OCI-LY7 (cell line): Measurements from ENCODE around the gene NOL12. TPM values are rescaled to one million over a fixed set of nuclear protein-coding genes. Genes with fewer than 3 reads are reported as not detected.

ENCODE experiments used
- BruUV-seq: library from RNA; stranded (reverse); fragments of 400-500 nt; replicated peaks from 2 replicates; lab custom pipeline; 2021; lab: Mats Ljungman, UMichigan
- CTCF ChIA-PET: fragments of 300-600 bp; sonication (Branson Sonifier 250); formaldehyde crosslinking; loops from one replicate; lab custom pipeline; 2022; ENCODE audit warnings: antibody characterized with exemption; ENCODE audit not compliant: unreplicated experiment; lab: Charles Lee
- POLR2A ChIA-PET: fragments of 300-600 bp; sonication (Branson Sonifier 250); formaldehyde crosslinking; loops from one replicate; lab custom pipeline; 2022; ENCODE audit warnings: antibody characterized with exemption; lab: Charles Lee
- DNase-seq: peaks from one replicate; pipeline ENCODE4 v3.0.0-alpha.2; 2015; ENCODE audit warnings: low spot score
- H2AFZ ChIP-seq: fragments of 200-600 bp; sonication (generic), shearing (Covaris generic); 2 replicates; pipeline ENCODE4 v1.6.1; 2014; ENCODE audit warnings: mild to moderate bottlenecking, antibody characterized with exemption, low read length, moderate library complexity
- H3K27ac ChIP-seq: fragments of 200-600 bp; sonication (generic); 2 replicates; pipeline ENCODE4 v1.5.1; 2014; ENCODE audit warnings: mixed run types, low read depth, mild to moderate bottlenecking, moderate library complexity, low read length, inconsistent platforms; ENCODE audit not compliant: poor library complexity, severe bottlenecking
- H3K36me3 ChIP-seq: fragments of 200-600 bp; sonication (generic); 2 replicates; pipeline ENCODE4 v1.6.1; 2014; ENCODE audit warnings: mild to moderate bottlenecking, antibody characterized with exemption, low read length, moderate library complexity, mixed read lengths; ENCODE audit not compliant: insufficient read depth
- H3K4me1 ChIP-seq: fragments of 200-600 bp; sonication (generic); 2 replicates; pipeline ENCODE4 v1.5.1; 2014; ENCODE audit warnings: mild to moderate bottlenecking, low read length; ENCODE audit not compliant: insufficient read depth, poor library complexity, severe bottlenecking
- H3K4me2 ChIP-seq: fragments of 200-600 bp; sonication (generic); 2 replicates; pipeline ENCODE4 v1.6.1; 2014; ENCODE audit warnings: mild to moderate bottlenecking, low read length
- H3K4me3 ChIP-seq: fragments of 200-600 bp; sonication (generic); 2 replicates; pipeline ENCODE4 v1.5.1; 2014; ENCODE audit warnings: mild to moderate bottlenecking, low read depth, low read length; ENCODE audit not compliant: poor library complexity, severe bottlenecking
- H3K79me2 ChIP-seq: fragments of 200-600 bp; sonication (generic); 2 replicates; pipeline ENCODE4 v1.6.1; 2016; ENCODE audit warnings: low read depth, mild to moderate bottlenecking, low read length, moderate library complexity, mixed read lengths; ENCODE audit not compliant: insufficient read depth
- H3K9me2 ChIP-seq: fragments of 200-600 bp; sonication (generic); 2 replicates; pipeline ENCODE4 v1.6.1; 2016; ENCODE audit warnings: mild to moderate bottlenecking, low read length, mixed read lengths; ENCODE audit not compliant: insufficient read depth
- H3K9me3 ChIP-seq: fragments of 200-600 bp; sonication (generic); 2 replicates; pipeline ENCODE4 v1.6.1; 2014; ENCODE audit warnings: mild to moderate bottlenecking, mixed run types, low read length, mixed read lengths
- H4K20me1 ChIP-seq: fragments of 200-600 bp; sonication (generic); 2 replicates; pipeline ENCODE4 v1.6.1; 2014; ENCODE audit warnings: mild to moderate bottlenecking, antibody characterized with exemption, low read length, moderate library complexity, mixed read lengths; ENCODE audit not compliant: insufficient read depth
- EZH2phosphoT487 ChIP-seq: fragments of 200-600 bp; sonication (generic); IDR thresholded peaks from 2 replicates; pipeline ENCODE4 v1.6.1; 2018; ENCODE audit warnings: low read depth, borderline replicate concordance, mild to moderate bottlenecking, mixed run types, antibody characterized with exemption, low read length, moderate library complexity, mixed read lengths
- intact Hi-C: fragments of 100-400 bp; cut with micrococcal nuclease; formaldehyde crosslinking; loops from one replicate; pipeline ENCODE4 v1.10.0; 2022; ENCODE audit not compliant: unreplicated experiment
- total RNA-seq, 2 experiments: library from RNA; depleted of rRNA in 1 of 2; stranded (reverse); fragments of >200 nt in 1 of 2; shearing (Covaris generic) in 1 of 2; gene quantifications; 2 replicates each; pipeline ENCODE4 v1.2.3, GENCODE V29; 2014 to 2022
- TF ChIP-seq, protein P1 (sequence below): fragments of 200-600 bp; sonication (generic); conservative IDR thresholded peaks from 2 replicates; pipeline ENCODE4 v1.5.1; 2014; ENCODE audit warnings: mild to moderate bottlenecking, antibody characterized with exemption, low read length, moderate library complexity, mixed read lengths

The NOL12 gene
- total RNA-seq, 2 experiments from 2014 or later = 62.3 to 64.6 TPM

GRCh38 chr22:37733625-37734401 lies 47.7 kb downstream of the NOL12 start:
- ChIA-PET POLR2A (no interaction called here), CTCF (no interaction called here)
- BruUV-seq = no TSS peak
- H3K4me1 ChIP-seq = no peaks in the 10 kb centered on the region
- H3K27ac ChIP-seq = no peak overlapping the region
- H2AFZ ChIP-seq = no peak overlapping the region
- no peaks in the 10 kb centered on the region for H3K9me2 ChIP-seq
- no peaks in the 10 kb centered on the region for H4K20me1 ChIP-seq
- no peak overlapping the region for H3K4me2 ChIP-seq
- no peaks in the 10 kb centered on the region for H3K36me3 ChIP-seq
- H3K79me2 ChIP-seq = no peaks in the 10 kb centered on the region
- H3K4me3 ChIP-seq = no peak overlapping the region
- DNase-seq = no peak
- no peaks in the 10 kb centered on the region for H3K9me3 ChIP-seq
- TF ChIP-seq, protein P1, sequence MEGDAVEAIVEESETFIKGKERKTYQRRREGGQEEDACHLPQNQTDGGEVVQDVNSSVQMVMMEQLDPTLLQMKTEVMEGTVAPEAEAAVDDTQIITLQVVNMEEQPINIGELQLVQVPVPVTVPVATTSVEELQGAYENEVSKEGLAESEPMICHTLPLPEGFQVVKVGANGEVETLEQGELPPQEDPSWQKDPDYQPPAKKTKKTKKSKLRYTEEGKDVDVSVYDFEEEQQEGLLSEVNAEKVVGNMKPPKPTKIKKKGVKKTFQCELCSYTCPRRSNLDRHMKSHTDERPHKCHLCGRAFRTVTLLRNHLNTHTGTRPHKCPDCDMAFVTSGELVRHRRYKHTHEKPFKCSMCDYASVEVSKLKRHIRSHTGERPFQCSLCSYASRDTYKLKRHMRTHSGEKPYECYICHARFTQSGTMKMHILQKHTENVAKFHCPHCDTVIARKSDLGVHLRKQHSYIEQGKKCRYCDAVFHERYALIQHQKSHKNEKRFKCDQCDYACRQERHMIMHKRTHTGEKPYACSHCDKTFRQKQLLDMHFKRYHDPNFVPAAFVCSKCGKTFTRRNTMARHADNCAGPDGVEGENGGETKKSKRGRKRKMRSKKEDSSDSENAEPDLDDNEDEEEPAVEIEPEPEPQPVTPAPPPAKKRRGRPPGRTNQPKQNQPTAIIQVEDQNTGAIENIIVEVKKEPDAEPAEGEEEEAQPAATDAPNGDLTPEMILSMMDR = no peak
- no peak for TF ChIP-seq EZH2phosphoT487
- intact Hi-C loops = no loop called here

DNA sequence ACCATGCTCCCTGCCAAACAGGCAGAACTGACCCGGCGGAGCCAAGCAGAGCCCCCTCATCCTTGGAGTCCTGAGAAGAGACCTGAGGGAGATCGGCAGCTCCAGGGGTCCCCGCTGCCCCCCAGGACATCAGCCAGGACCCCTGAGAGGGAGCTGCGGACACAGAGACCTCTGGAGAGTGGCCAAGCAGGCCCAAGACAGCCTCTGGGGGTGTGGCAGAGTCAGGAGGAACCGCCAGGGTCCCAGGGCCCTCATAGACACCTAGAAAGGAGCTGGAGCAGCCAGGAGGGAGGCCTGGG lies 48.2 kb downstream of the NOL12 start:
- intact Hi-C loops = no loop called here
- Histone ChIP-seq H2AFZ (no peak overlapping the region), H3K4me3 (no peak overlapping the region), H3K4me1 (peaks cover 2% of the 10 kb centered on the region), H4K20me1 (no peaks in the 10 kb centered on the region), H3K4me2 (no peak overlapping the region), H3K9me3 (no peaks in the 10 kb centered on the region), H3K79me2 (no peaks in the 10 kb centered on the region), H3K36me3 (no peaks in the 10 kb centered on the region), H3K9me2 (no peaks in the 10 kb centered on the region), H3K27ac (no peak overlapping the region)
- BruUV-seq = no TSS peak
- ChIA-PET POLR2A (no interaction called here), CTCF (no interaction called here)
- TF ChIP-seq, protein P1 = no peak
- TF ChIP-seq EZH2phosphoT487 = no peak
- no peak for DNase-seq

DNA sequence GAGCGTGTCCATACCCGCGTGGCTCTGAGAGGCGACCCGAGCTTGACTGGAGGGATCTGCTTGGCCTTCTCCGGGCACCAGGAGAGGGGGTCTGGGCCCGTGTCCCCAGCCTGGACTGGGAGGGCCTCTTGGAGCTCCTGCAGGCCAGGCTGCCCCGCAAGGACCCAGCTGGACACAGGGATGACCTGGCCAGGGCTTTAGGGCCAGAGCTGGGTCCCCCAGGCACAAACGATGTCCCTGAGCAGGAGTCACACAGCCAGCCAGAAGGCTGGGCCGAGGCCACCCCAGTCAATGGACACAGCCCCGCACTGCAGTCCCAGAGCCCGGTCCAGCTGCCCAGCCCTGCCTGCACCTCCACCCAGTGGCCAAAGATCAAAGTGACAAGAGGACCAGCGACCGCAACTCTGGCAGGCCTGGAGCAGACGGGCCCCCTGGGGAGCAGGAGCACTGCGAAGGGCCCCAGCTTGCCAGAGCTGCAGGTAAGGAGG lies 48.9 kb downstream of the NOL12 start:
- CTCF ChIA-PET = no interaction called here
- no peak for TF ChIP-seq EZH2phosphoT487
- TF ChIP-seq, protein P1 = no peak
- peaks cover 7% of the 10 kb centered on the region for H3K4me1 ChIP-seq
- no peak overlapping the region for H3K4me3 ChIP-seq
- POLR2A ChIA-PET = no interaction called here
- no peak overlapping the region for H3K4me2 ChIP-seq
- BruUV-seq = no TSS peak
- intact Hi-C loops = no loop called here
- no peaks in the 10 kb centered on the region for H3K9me3 ChIP-seq
- H3K79me2 ChIP-seq = no peaks in the 10 kb centered on the region
- H4K20me1 ChIP-seq = no peaks in the 10 kb centered on the region
- H2AFZ ChIP-seq = no peak overlapping the region
- no peaks in the 10 kb centered on the region for H3K36me3 ChIP-seq
- H3K27ac ChIP-seq = no peak overlapping the region
- H3K9me2 ChIP-seq = no peaks in the 10 kb centered on the region
- no peak for DNase-seq
